ENCODE data around the gene LDHAL6B. TPM values are rescaled to one million over a fixed set of nuclear protein-coding genes. Genes with fewer than 3 reads are reported as not detected.

Gene LDHAL6B
- total and polyA plus RNA-seq, 2 of the 8 experiments (the other 6 are each of a cell fraction or from before 2014, with no cell fraction given), result not detected

- Histone ChIP-seq H2BK120ac (replicated peaks; ENCODE audit: low read depth, low read length) (no peak overlapping the region), H2AK5ac (ENCODE audit: low read depth, low read length) (no peak overlapping the region), H3K9ac (replicated peaks in 1 of 4; ENCODE audit: extremely low read depth in 1 of 4, low read depth in 3 of 4, low read length in 3 of 4) (no peak overlapping the region), H4K5ac (ENCODE audit: insufficient read length, low read depth, low read length) (no peak overlapping the region), H3K36me3 (ENCODE audit: control insufficient read depth in 2 of 4, insufficient read depth in 4 of 4, low read length in 3 of 4) (peaks cover 0 to 30% (median 9%) of the 10 kb centered on the region in 4 experiments; a peak in 6 of 8 replicates), H2BK20ac (ENCODE audit: low read length) (no peak overlapping the region), H2BK5ac (ENCODE audit: low read depth, low read length) (no peak overlapping the region), H4K91ac (replicated peaks; ENCODE audit: insufficient read length, low read length) (no peak overlapping the region), H3K4me2 (ENCODE audit: insufficient read depth in 1 of 2, low read depth in 2 of 2, low read length in 2 of 2) (no peak overlapping the region), H3K9me3 (ENCODE audit: insufficient read depth in 2 of 2, low read depth in 1 of 2, low read length in 1 of 2) (no peaks in the 10 kb centered on the region), H3K18ac (ENCODE audit: extremely low read depth, low read length) (no peak overlapping the region), H3K4me3 (ENCODE audit: extremely low read depth in 1 of 4, insufficient read depth in 2 of 4, low read depth in 3 of 4, low read length in 4 of 4) (no peak overlapping the region), H2BK12ac (ENCODE audit: low read depth, low read length) (no peak overlapping the region), H3K79me2 (ENCODE audit: control insufficient read depth in 1 of 2, insufficient read depth in 2 of 2, low read length in 2 of 2) (no peaks in the 10 kb centered on the region), H2AFZ (ENCODE audit: low read length) (no peak overlapping the region), H3K27ac (ENCODE audit: low read depth, low read length) (no peak overlapping the region), H3K23ac (ENCODE audit: insufficient read length) (no peak overlapping the region), H4K8ac (ENCODE audit: extremely low read depth, insufficient read depth, low read length) (no peak overlapping the region), H3K4me1 (replicated peaks in 1 of 4; ENCODE audit: control insufficient read depth in 3 of 4, insufficient read depth in 4 of 4, low read length in 3 of 4) (no peaks in the 10 kb centered on the region), H3K4ac (replicated peaks; ENCODE audit: insufficient read length, low read depth, low read length) (no peak overlapping the region), H3K56ac (replicated peaks; ENCODE audit: insufficient read length, low read depth, low read length) (no peak overlapping the region), H3K23me2 (ENCODE audit: low read depth, low read length) (no peaks in the 10 kb centered on the region), H3K14ac (ENCODE audit: insufficient read length) (no peak overlapping the region), H3K79me1 (ENCODE audit: low read depth, low read length) (no peaks in the 10 kb centered on the region), H3K27me3 (replicated peaks in 1 of 4; ENCODE audit: control insufficient read depth in 3 of 4, extremely low read depth in 1 of 4, insufficient read depth in 3 of 4, low read length in 3 of 4) (no peaks in the 10 kb centered on the region), H4K20me1 (replicated peaks in 1 of 2; ENCODE audit: control insufficient read depth in 1 of 2, insufficient read depth in 2 of 2, low read length in 2 of 2) (peaks cover 0 to 1% of the 10 kb centered on the region in 2 experiments), H2BK15ac (ENCODE audit: low read length) (no peak overlapping the region)
- no peak for FAIRE-seq
- DNase-seq (ENCODE audit: low read depth in 1 of 2, low spot score in 2 of 2), result no peak
- peak in 1 of 3 experiments; percentile 38; a peak in 1 of 4 replicates for TF ChIP-seq CTCF (IDR thresholded peaks at IDR 0.05; ENCODE audit: control extremely low read depth in 1 of 3, insufficient read depth in 1 of 3, low read depth in 1 of 3, low read length in 3 of 3)
- peak; percentile 17 to 19; a peak in 3 of 4 replicates for TF ChIP-seq RAD21 (IDR thresholded peaks at IDR 0.05 in 1 of 2, conservative IDR thresholded peaks at IDR 0.05 in 1 of 2; ENCODE audit: low read depth in 2 of 2, low read length in 2 of 2)
- no peak for TF ChIP-seq CBX5 (IDR thresholded peaks at IDR 0.05; ENCODE audit: low read depth, low read length)
- no peak for TF ChIP-seq E2F6 (IDR thresholded peaks at IDR 0.05)
- WGBS, 2 experiments (ENCODE audit: extremely low coverage in 1 of 2, insufficient coverage in 1 of 2, insufficient read length in 1 of 2, insufficient replicate concordance in 2 of 2, low coverage in 1 of 2, low lambda C conversion rate in 2 of 2, missing lambda C conversion rate in 1 of 2), result 91% methylated on average over 7 of the region's 7 CpGs; no CpG with 5 or more reads in 1 of the 2 experiments
- ChIA-PET POLR2A (ENCODE audit: partially characterized antibody) (no interaction called here), CTCF (ENCODE audit: partially characterized antibody) (interaction anchor here (0.6 to 4.1 kb wide), 9 partner anchors 11 to 356 kb away, joined by 3 to 24 read pairs (median 4); no protein-coding TSS in a partner anchor)
These were observed 34.2 kb upstream of the LDHAL6B start for GRCh38 chr15:59172289-59172901.

Measured in H1 (cell line).